22Rv1 (cell line): Measurements from ENCODE around the gene SCARF2.

Experiments used
- H3K27ac ChIP-seq: fragments of 450-650 bp; 2 replicates; pipeline ENCODE4 v1.5.1; 2017
- ZFX ChIP-seq: fragments of 450-650 bp; IDR thresholded peaks from 2 replicates; pipeline ENCODE4 v1.6.1; 2017; ENCODE audit warnings: antibody characterized with exemption, borderline replicate concordance
- TF ChIP-seq, protein P1 (sequence below): fragments of 450-650 bp; IDR thresholded peaks from 2 replicates; pipeline ENCODE4 v1.5.1; 2017; ENCODE audit warnings: mild to moderate bottlenecking

The SCARF2 gene

GRCh38 chr22:20441631-20442484, 4.2 kb upstream of the SCARF2 start:
- TF ChIP-seq, protein P1, sequence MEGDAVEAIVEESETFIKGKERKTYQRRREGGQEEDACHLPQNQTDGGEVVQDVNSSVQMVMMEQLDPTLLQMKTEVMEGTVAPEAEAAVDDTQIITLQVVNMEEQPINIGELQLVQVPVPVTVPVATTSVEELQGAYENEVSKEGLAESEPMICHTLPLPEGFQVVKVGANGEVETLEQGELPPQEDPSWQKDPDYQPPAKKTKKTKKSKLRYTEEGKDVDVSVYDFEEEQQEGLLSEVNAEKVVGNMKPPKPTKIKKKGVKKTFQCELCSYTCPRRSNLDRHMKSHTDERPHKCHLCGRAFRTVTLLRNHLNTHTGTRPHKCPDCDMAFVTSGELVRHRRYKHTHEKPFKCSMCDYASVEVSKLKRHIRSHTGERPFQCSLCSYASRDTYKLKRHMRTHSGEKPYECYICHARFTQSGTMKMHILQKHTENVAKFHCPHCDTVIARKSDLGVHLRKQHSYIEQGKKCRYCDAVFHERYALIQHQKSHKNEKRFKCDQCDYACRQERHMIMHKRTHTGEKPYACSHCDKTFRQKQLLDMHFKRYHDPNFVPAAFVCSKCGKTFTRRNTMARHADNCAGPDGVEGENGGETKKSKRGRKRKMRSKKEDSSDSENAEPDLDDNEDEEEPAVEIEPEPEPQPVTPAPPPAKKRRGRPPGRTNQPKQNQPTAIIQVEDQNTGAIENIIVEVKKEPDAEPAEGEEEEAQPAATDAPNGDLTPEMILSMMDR, result no peak
- TF ChIP-seq ZFX, result no peak
- H3K27ac ChIP-seq, result no peak overlapping the region

- H3K27ac ChIP-seq, result no peak overlapping the region
- no peak for TF ChIP-seq ZFX
- TF ChIP-seq, protein P1, result no peak
These were observed 3.3 kb upstream of the SCARF2 start for GRCh38 chr22:20440637-20441591.

DNA sequence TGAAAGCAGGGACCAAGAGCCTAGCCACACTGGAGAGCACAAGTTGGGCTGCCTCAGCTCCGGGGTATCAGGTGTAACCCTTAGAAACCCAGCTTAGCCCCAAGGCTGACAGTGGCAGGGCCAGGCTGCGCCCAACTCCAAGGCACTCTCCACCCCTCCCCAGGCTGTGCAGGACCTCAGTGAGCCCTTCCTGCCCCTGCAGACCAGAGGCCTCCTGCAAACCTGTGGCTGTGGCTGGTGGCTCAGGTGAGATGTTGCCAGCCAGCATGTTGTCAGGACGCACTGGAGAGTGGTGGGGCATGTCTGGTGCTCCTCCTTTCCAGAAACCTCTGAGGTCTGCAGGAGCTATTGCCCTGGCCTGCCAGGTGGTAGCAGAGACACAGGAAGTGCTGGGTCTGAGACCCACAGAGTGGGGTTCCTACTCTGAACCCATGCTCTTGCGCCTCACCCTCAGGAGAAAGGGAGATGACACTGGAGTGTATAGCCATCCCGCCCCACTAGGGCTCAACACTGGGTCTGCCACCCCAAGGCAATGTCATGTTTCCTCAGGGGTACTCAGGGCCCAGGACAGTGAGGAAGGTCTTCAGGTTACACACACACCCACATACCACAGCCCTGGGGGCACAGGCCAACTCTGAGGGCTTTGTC, 2.4 kb upstream of the SCARF2 start:
- no peak for TF ChIP-seq ZFX
- TF ChIP-seq, protein P1, result no peak
- no peak overlapping the region for H3K27ac ChIP-seq

DNA sequence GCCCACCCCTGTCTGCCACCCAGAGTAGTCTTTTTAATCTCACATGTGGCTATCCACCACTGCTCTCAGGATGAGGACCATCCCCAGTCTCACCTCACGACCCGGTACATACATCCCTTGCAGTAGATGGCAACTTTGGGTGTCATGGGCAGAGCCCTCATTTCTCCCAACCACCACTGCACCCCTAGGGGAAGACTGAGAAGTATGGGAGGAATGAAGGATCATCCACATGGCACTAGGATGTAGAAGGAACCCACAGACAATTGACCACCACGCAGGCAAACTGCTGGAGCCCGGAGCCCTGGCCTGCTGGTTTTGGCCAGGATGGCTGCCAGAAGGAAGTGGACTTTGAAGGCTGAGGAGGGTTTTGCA, 1.9 kb upstream of the SCARF2 start:
- H3K27ac ChIP-seq, result no peak overlapping the region

GRCh38 chr22:20438678-20439492, 1.3 kb upstream of the SCARF2 start:
- H3K27ac ChIP-seq, result no peak overlapping the region
- TF ChIP-seq, protein P1, result peak; percentile 30
- no peak for TF ChIP-seq ZFX

More for the DNA sequence above, 1.9 kb upstream of the SCARF2 start:
- no peak for TF ChIP-seq ZFX
- TF ChIP-seq, protein P1, result no peak; the same call in 1 of the 2 replicates

- no peak overlapping the region for H3K27ac ChIP-seq
- TF ChIP-seq, protein P1, result no peak
- TF ChIP-seq ZFX, result no peak
These were observed 727 bp upstream of the SCARF2 start for GRCh38 chr22:20438427-20438677.
